Brain microvascular endothelial cell (primary cell): ENCODE data around the gene TDRD12.

ENCODE experiments used
- DNase-seq: peaks from one replicate; pipeline ENCODE4 v3.0.0-alpha.2; 2020
- H3K27ac ChIP-seq: fragments of 250-450 bp; sonication (Bioruptor Pico); 2 replicates; pipeline ENCODE4 v1.5.1; 2020; ENCODE audit warnings: mild to moderate bottlenecking, moderate library complexity
- H3K27me3 ChIP-seq: fragments of 250-450 bp; sonication (Bioruptor Pico); replicated peaks from 2 replicates; pipeline ENCODE4 v1.5.1; 2020; ENCODE audit warnings: mild to moderate bottlenecking
- H3K36me3 ChIP-seq: fragments of 250-450 bp; sonication (Bioruptor Pico); replicated peaks from 2 replicates; pipeline ENCODE4 v1.5.1; 2020; ENCODE audit warnings: mild to moderate bottlenecking
- H3K4me3 ChIP-seq: 2 replicates; pipeline ENCODE4 v1.5.1; 2011; ENCODE audit warnings: low read depth, mild to moderate bottlenecking, control low read depth, low read length, moderate library complexity
- CTCF ChIP-seq: IDR thresholded peaks from 2 replicates; pipeline ENCODE4 v1.5.1; 2011; ENCODE audit warnings: low read depth, mild to moderate bottlenecking, moderate library complexity, low read length, control low read depth, inconsistent platforms; ENCODE audit errors: missing control alignments
- in situ Hi-C: cut with HindIII; loops from 2 replicates; pipeline ENCODE4 v1.10.0; 2017; ENCODE audit warnings: low sequenced_read_pairs, low pct_ligation_motif_present

TDRD12 gene

GRCh38 chr19:32719611-32720059 is at the start of gene TDRD12:
TSS of gene TDRD12 (plus strand) at chr19:32719767. CDS start at chr19:32720073, 306 bp downstream.
- in situ Hi-C loops = no loop called here
- no peak for DNase-seq

DNA sequence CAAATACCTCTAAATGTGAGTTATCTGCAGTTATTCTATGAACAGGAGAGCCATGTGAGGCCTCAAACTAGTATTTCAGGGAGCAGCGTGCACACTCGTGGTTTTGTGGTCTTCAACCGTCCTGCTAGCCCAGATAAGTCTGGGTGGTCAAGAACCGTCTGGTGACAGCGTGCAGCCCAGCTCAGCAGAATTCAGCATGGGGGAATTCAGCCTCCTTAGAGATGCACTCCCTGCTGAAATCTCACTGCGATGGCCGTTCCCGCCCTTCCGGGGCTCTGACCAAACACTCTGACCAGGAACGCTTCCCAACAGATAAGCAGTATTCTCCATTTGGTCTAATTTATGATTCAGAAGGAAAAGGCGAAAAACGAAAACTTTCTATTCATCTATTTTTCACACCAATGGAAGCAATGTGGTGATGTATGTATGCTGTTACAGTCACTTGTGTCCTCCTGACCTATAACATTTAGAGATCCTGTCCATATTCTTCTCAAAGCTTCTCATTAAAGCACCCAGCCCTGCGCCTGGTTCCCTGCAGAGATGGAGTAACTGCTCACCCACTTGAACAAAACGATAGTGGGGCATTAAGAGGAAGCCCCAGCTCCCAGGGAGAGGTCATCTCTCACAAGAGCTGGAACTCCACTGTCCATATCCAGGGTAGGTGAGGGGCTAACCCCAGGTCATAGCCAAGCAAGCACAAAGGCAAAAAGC is 47.5 kb upstream of the TDRD12 start:
- Histone ChIP-seq H3K27ac (no peak overlapping the region), H3K27me3 (peaks cover 12% of the 10 kb centered on the region), H3K36me3 (no peaks in the 10 kb centered on the region), H3K4me3 (no peak overlapping the region)
- no peak for DNase-seq
- in situ Hi-C loops = no loop called here
- TF ChIP-seq CTCF = no peak

More at GRCh38 chr19:32719611-32720059, at the start of gene TDRD12:
- Histone ChIP-seq H3K27ac (no peak within 1 kb of the TSS), H3K4me3 (no peak within 1 kb of the TSS), H3K27me3 (no peaks in the 10 kb centered on the region), H3K36me3 (peaks cover under 1% of the 10 kb centered on the region)
- no peak for TF ChIP-seq CTCF

DNA sequence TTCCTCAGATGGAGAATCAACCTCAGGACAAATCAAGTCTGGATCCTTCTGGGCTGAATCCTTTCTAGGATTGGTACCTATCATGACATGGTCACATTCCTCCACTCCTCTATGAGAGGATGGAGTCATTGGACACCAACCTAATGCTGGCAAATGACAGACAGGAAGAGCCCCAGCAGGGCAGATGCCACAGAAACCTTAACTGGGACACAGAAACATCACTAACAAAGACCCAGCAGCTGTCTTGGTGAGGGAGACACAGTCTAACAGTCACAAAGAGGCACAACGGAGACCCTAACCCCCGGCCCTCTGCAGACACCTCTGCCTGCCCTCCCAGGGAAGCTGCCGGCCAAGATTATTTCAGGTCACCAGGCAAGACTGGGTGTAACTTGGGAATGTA is 46.7 kb upstream of the TDRD12 start:
- in situ Hi-C loops = no loop called here
- DNase-seq = no peak
- no peak for TF ChIP-seq CTCF

GRCh38 chr19:32673573-32673972 is 46.0 kb upstream of the TDRD12 start:
- Histone ChIP-seq H3K36me3 (no peaks in the 10 kb centered on the region), H3K4me3 (no peak overlapping the region), H3K27ac (no peak overlapping the region), H3K27me3 (peaks cover 23% of the 10 kb centered on the region)
- in situ Hi-C loops = no loop called here
- no peak for TF ChIP-seq CTCF
- no peak for DNase-seq

More for the DNA sequence above, 46.7 kb upstream of the TDRD12 start:
- H3K36me3 ChIP-seq = no peaks in the 10 kb centered on the region
- H3K27me3 ChIP-seq = peaks cover 21% of the 10 kb centered on the region
- no peak overlapping the region for H3K4me3 ChIP-seq
- H3K27ac ChIP-seq = no peak overlapping the region

GRCh38 chr19:32674153-32674930 is 45.2 kb upstream of the TDRD12 start:
- H3K27me3 ChIP-seq = peaks cover 23% of the 10 kb centered on the region
- peak overlapping the region; percentile 26 for H3K27ac ChIP-seq
- in situ Hi-C loops = no loop called here
- H3K36me3 ChIP-seq = no peaks in the 10 kb centered on the region
- no peak for DNase-seq
- peak overlapping the region; percentile 82 for H3K4me3 ChIP-seq
- TF ChIP-seq CTCF = no peak
